ENCODE data around the gene MIOX.

MIOX gene

GRCh38 chr22:50469377-50470305 lies 17.0 kb upstream of the MIOX start:
- peaks cover 8% of the 10 kb centered on the region for H3K4me1 ChIP-seq (ENCODE audit: insufficient read depth, insufficient read length)

GRCh38 chr22:50470491-50470890 lies 16.2 kb upstream of the MIOX start:
- H3K9ac ChIP-seq (ENCODE audit: insufficient read length, low read depth) = no peak overlapping the region
- TF ChIP-seq ZNF274 (IDR thresholded peaks at IDR 0.05; ENCODE audit: low read depth, low read length) = no peak
- TF ChIP-seq SUZ12 (IDR thresholded peaks at IDR 0.05; ENCODE audit: extremely low read depth, insufficient read depth, insufficient read length) = no peak
- TF ChIP-seq YY1 (IDR thresholded peaks at IDR 0.05; ENCODE audit: insufficient read depth, insufficient read length) = no peak
- no peaks in the 10 kb centered on the region for H3K9me3 ChIP-seq (ENCODE audit: insufficient read depth, low read length)
- peaks cover 10% of the 10 kb centered on the region for H3K4me1 ChIP-seq (ENCODE audit: insufficient read depth, insufficient read length)
- no peak overlapping the region for H3K4me3 ChIP-seq (ENCODE audit: insufficient read length, low read depth)
- H3K36me3 ChIP-seq (ENCODE audit: insufficient read depth, insufficient read length, low read length) = peaks cover 44% of the 10 kb centered on the region
- DNase-seq (ENCODE audit: low read depth, low spot score) = no peak
- peaks cover 2% of the 10 kb centered on the region for H3K27me3 ChIP-seq (ENCODE audit: insufficient read depth, insufficient read length)

More at GRCh38 chr22:50469377-50470305, 17.0 kb upstream of the MIOX start:
- DNase-seq (ENCODE audit: low read depth, low spot score) = no peak
- Histone ChIP-seq H3K4me3 (ENCODE audit: insufficient read length, low read depth) (no peak overlapping the region), H3K27me3 (ENCODE audit: insufficient read depth, insufficient read length) (no peaks in the 10 kb centered on the region), H3K36me3 (ENCODE audit: insufficient read depth, insufficient read length, low read length) (peaks cover 52% of the 10 kb centered on the region), H3K9ac (ENCODE audit: insufficient read length, low read depth) (no peak overlapping the region), H3K9me3 (ENCODE audit: insufficient read depth, low read length) (no peaks in the 10 kb centered on the region)
- no peak for TF ChIP-seq YY1 (IDR thresholded peaks at IDR 0.05; ENCODE audit: insufficient read depth, insufficient read length)
- TF ChIP-seq ZNF274 (IDR thresholded peaks at IDR 0.05; ENCODE audit: low read depth, low read length) = no peak
- no peak for TF ChIP-seq SUZ12 (IDR thresholded peaks at IDR 0.05; ENCODE audit: extremely low read depth, insufficient read depth, insufficient read length)

- no peak for DNase-seq (ENCODE audit: low read depth, low spot score)
- TF ChIP-seq ZNF274 (IDR thresholded peaks at IDR 0.05; ENCODE audit: low read depth, low read length) (no peak), SUZ12 (IDR thresholded peaks at IDR 0.05; ENCODE audit: extremely low read depth, insufficient read depth, insufficient read length) (no peak), YY1 (IDR thresholded peaks at IDR 0.05; ENCODE audit: insufficient read depth, insufficient read length) (no peak)
- Histone ChIP-seq H3K9ac (ENCODE audit: insufficient read length, low read depth) (peak overlapping the region; percentile 32), H3K4me1 (ENCODE audit: insufficient read depth, insufficient read length) (peaks cover 13% of the 10 kb centered on the region), H3K9me3 (ENCODE audit: insufficient read depth, low read length) (no peaks in the 10 kb centered on the region), H3K27me3 (ENCODE audit: insufficient read depth, insufficient read length) (peaks cover 5% of the 10 kb centered on the region), H3K4me3 (ENCODE audit: insufficient read length, low read depth) (no peak overlapping the region), H3K36me3 (ENCODE audit: insufficient read depth, insufficient read length, low read length) (peaks cover 36% of the 10 kb centered on the region)
These were observed 15.3 kb upstream of the MIOX start for GRCh38 chr22:50471197-50471847.

- TF ChIP-seq SUZ12 (IDR thresholded peaks at IDR 0.05; ENCODE audit: extremely low read depth, insufficient read depth, insufficient read length) (no peak), YY1 (IDR thresholded peaks at IDR 0.05; ENCODE audit: insufficient read depth, insufficient read length) (no peak), ZNF274 (IDR thresholded peaks at IDR 0.05; ENCODE audit: low read depth, low read length) (no peak)
- Histone ChIP-seq H3K9ac (ENCODE audit: insufficient read length, low read depth) (no peak overlapping the region), H3K4me3 (ENCODE audit: insufficient read length, low read depth) (no peak overlapping the region), H3K9me3 (ENCODE audit: insufficient read depth, low read length) (no peaks in the 10 kb centered on the region), H3K36me3 (ENCODE audit: insufficient read depth, insufficient read length, low read length) (peaks cover 29% of the 10 kb centered on the region), H3K4me1 (ENCODE audit: insufficient read depth, insufficient read length) (peaks cover 15% of the 10 kb centered on the region), H3K27me3 (ENCODE audit: insufficient read depth, insufficient read length) (peaks cover 5% of the 10 kb centered on the region)
- DNase-seq (ENCODE audit: low read depth, low spot score) = no peak
These were observed 14.7 kb upstream of the MIOX start for GRCh38 chr22:50471962-50472361.

GRCh38 chr22:50473088-50473487 lies 13.6 kb upstream of the MIOX start:
- peaks cover 19% of the 10 kb centered on the region for H3K36me3 ChIP-seq (ENCODE audit: insufficient read depth, insufficient read length, low read length)
- H3K9me3 ChIP-seq (ENCODE audit: insufficient read depth, low read length) = no peaks in the 10 kb centered on the region
- H3K9ac ChIP-seq (ENCODE audit: insufficient read length, low read depth) = no peak overlapping the region
- peaks cover 5% of the 10 kb centered on the region for H3K27me3 ChIP-seq (ENCODE audit: insufficient read depth, insufficient read length)
- TF ChIP-seq YY1 (IDR thresholded peaks at IDR 0.05; ENCODE audit: insufficient read depth, insufficient read length) (no peak), ZNF274 (IDR thresholded peaks at IDR 0.05; ENCODE audit: low read depth, low read length) (no peak), SUZ12 (IDR thresholded peaks at IDR 0.05; ENCODE audit: extremely low read depth, insufficient read depth, insufficient read length) (no peak)
- H3K4me3 ChIP-seq (ENCODE audit: insufficient read length, low read depth) = no peak overlapping the region
- DNase-seq (ENCODE audit: low read depth, low spot score) = no peak
- peaks cover 18% of the 10 kb centered on the region for H3K4me1 ChIP-seq (ENCODE audit: insufficient read depth, insufficient read length)

GRCh38 chr22:50473855-50474671 lies 12.6 kb upstream of the MIOX start:
- Histone ChIP-seq H3K4me1 (ENCODE audit: insufficient read depth, insufficient read length) (peaks cover 20% of the 10 kb centered on the region), H3K4me3 (ENCODE audit: insufficient read length, low read depth) (peak overlapping the region; percentile 59), H3K9ac (ENCODE audit: insufficient read length, low read depth) (peak overlapping the region; percentile 79), H3K27me3 (ENCODE audit: insufficient read depth, insufficient read length) (peaks cover 5% of the 10 kb centered on the region), H3K9me3 (ENCODE audit: insufficient read depth, low read length) (no peaks in the 10 kb centered on the region), H3K36me3 (ENCODE audit: insufficient read depth, insufficient read length, low read length) (peaks cover 13% of the 10 kb centered on the region)
- no peak for TF ChIP-seq ZNF274 (IDR thresholded peaks at IDR 0.05; ENCODE audit: low read depth, low read length)
- TF ChIP-seq SUZ12 (IDR thresholded peaks at IDR 0.05; ENCODE audit: extremely low read depth, insufficient read depth, insufficient read length) = no peak
- TF ChIP-seq YY1 (IDR thresholded peaks at IDR 0.05; ENCODE audit: insufficient read depth, insufficient read length) = no peak
- DNase-seq (ENCODE audit: low read depth, low spot score) = no peak

Data from NT2/D1 (cell line).